Epithelial cell of prostate (primary cell): ENCODE data around the gene GGTLC1.

ENCODE experiments used
- DNase-seq: peaks from one replicate; pipeline ENCODE4 v3.0.0-alpha.2; 2011; ENCODE audit warnings: low read depth, low spot score
- H3K27ac ChIP-seq: fragments of 450-650 bp; 2 replicates; pipeline ENCODE4 v1.5.1; 2017; ENCODE audit warnings: mild to moderate bottlenecking

The GGTLC1 gene

DNA sequence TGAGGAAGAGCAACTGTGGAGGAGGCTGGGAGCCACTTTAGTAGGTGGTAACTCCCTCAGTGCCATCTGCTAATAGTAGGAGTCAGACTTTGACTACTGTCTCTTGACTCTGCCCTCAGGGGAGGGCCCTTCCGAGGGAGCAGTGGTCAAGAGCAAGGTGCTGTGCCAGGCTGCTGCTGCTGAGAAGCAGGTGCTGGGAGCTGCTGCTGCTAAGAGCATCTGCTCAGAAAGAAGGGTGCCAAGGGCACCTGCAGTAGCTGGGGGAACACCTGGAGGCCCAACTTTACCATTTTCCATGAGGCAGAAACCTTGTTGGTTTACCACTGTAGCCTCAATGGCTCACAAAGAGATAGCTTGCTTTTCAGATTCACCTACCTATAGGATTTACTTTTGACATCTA is 18.5 kb downstream of the GGTLC1 start:
- no peak overlapping the region for H3K27ac ChIP-seq
- no peak for DNase-seq

GRCh38 chr20:23967616-23967979 is 21.0 kb downstream of the GGTLC1 start:
- DNase-seq, result no peak
- H3K27ac ChIP-seq, result no peak overlapping the region

DNA sequence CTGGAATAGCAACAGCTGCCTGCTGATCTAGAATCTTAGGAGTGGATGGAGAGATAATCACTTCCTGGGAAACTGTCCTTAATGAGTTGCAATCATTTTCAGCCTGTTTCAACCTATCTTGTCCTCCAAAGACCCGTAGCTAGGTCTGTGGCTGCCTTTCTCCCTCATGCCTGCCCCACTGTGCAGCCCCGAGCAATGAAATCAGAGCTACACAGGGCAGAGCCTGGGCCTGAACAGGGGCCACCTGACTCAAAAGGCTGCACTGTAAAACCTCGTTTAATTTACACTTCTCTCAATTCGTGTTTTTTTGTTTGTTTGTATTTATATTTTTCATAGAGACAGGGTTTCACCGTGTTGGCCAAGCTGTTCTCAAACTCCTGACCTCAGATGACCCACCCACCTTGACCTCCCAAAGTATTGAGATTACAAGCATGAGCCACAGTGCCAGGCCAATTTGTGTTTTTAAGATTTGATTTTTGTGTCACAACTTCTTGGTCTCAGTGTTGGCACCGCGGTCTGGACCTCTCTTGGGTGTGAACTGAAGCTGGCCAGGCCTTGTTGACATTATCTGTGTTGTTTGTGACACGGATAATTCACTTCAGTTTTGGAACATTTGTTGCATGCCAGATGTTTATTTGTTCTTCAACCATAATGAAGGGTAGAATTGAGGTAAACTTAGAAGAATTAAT is 21.5 kb downstream of the GGTLC1 start:
- DNase-seq, result no peak
- H3K27ac ChIP-seq, result no peak overlapping the region

DNA sequence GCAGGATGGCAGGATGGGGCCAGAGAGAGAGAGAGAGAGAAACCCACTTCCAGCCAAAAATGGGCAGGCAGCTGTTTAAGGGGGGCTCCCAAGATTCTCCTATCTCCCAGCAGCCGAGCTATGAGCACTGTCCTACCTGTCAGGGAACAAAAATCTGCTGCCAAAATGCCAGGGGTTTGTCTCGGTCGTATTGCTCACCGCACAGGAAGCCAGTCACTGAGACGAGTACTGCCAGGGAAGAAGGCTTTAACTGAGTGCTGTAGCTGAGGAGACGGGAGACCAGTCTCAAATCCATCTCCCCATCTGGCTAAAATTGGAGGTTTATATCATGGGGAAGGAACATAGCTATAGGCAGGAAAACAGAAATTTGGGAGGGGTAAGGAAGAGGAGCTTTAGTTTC is 22.3 kb downstream of the GGTLC1 start:
- H3K27ac ChIP-seq, result no peak overlapping the region
- no peak for DNase-seq

DNA sequence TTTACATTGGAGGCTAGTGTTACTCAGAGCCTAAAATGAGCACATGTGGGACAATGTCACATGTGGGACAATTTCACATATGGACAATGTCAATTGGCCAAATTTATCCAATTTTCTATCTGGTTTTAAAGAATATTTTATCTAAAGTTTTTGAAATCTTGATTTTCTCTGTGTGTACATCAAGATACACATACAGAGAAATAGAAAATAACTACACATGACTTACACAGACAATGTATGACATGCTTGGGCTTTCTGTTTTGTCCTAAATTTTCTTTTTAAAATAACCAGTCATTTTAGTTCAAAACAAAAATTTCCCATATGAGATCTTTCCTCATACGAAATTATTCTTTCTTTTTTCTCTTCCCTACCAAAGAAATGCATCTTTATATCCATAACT is 24.6 kb downstream of the GGTLC1 start:
- no peak for DNase-seq
- no peak overlapping the region for H3K27ac ChIP-seq

DNA sequence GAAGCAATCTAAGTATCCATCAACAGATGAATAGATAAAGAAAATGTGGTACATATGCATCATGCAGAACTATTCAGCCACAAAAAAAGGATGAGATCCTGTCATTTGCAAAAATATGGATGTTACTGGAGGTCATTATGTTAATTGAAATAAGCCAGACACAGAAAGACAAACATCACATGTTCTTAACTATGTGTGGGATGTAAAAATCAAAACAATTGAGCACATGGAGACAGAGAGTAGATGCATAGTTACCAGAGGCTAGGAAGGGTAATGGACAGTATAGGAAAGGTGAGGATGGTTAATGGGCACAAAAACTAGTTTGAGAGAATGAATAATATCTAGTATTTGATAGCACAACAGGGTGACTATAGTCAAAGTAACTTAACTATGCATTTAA is 26.3 kb downstream of the GGTLC1 start:
- DNase-seq, result no peak

DNA sequence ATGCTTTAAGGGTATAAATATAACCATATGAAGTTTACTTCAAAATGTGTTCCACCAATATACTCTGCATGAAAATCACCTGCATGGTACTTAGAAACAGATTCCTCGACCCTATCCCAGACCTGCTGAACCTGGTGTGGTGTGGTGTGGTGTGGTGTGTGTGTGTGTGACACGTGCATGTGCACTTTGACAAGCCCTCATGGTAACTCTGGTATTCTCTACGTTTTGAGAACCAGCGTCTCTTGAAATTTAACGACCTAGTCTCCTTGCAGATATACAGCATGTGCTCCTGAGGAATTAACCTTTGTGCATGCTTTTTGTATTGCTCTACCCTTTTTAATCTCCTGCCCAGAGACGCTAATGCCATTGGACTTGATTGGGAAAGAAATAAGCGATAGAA is 29.5 kb downstream of the GGTLC1 start:
- no peak overlapping the region for H3K27ac ChIP-seq
- DNase-seq, result no peak

More for the DNA sequence above, 26.3 kb downstream of the GGTLC1 start:
- H3K27ac ChIP-seq, result no peak overlapping the region

GRCh38 chr20:23955896-23956295 is 32.7 kb downstream of the GGTLC1 start:
- H3K27ac ChIP-seq, result no peak overlapping the region
- no peak for DNase-seq

DNA sequence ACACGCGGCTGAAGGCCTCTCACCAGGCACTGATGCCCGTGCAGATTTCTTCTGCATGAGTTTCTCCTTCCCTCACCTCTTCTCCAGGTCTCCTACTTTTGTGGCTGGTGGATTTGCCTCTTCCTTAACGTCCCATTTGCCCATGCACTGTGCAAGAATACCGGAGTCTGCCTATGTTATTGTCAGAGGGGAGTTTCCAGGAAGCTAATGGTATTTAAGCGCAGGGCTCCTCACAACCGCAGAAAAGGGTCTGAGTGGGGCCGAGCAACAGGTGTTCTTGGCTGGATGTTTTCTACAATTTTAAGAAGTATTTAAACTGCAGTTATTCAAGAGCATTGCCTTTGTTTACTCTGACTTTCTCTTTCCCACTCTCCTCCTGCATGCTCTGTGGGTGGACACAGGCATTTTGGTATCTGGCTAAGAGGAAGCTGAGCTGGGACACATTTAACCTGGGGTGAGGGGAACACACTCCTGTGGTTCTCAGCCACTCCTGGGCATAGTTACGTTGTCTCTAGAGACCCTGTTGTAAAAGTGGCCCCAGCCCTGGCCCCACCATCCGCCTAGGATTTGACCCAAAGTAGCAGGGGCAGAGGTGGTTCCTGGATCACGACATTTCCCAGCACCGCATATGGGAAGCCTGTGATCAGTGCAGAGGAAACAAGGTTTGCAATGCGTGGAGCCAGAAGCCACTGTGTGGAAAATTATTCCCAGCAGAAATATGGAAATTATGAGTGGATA is 34.4 kb downstream of the GGTLC1 start:
- DNase-seq, result no peak
- no peak overlapping the region for H3K27ac ChIP-seq

- no peak overlapping the region for H3K27ac ChIP-seq
- DNase-seq, result no peak
These were observed 42.4 kb downstream of the GGTLC1 start for GRCh38 chr20:23946206-23946605.

DNA sequence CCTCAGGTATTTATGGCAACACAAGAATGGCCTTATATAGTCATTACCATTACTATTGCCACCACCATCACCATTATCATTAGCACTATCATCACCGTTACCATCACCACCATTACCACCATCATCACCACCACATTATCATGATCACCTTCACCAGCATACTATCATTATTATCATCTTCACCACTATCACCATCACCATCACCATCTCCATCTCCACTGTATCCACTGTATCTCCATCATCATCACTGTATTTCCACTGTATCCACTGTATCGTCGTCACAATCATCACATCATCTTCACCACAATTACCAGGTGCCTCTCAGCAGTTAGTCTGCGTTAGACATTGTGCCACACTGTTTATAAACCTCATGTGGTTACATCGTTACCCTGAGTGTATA is 45.3 kb downstream of the GGTLC1 start:
- no peak overlapping the region for H3K27ac ChIP-seq

GRCh38 chr20:23939641-23940040 is 48.9 kb downstream of the GGTLC1 start:
- no peak overlapping the region for H3K27ac ChIP-seq
- DNase-seq, result no peak

More for the DNA sequence above, 45.3 kb downstream of the GGTLC1 start:
- no peak for DNase-seq

DNA sequence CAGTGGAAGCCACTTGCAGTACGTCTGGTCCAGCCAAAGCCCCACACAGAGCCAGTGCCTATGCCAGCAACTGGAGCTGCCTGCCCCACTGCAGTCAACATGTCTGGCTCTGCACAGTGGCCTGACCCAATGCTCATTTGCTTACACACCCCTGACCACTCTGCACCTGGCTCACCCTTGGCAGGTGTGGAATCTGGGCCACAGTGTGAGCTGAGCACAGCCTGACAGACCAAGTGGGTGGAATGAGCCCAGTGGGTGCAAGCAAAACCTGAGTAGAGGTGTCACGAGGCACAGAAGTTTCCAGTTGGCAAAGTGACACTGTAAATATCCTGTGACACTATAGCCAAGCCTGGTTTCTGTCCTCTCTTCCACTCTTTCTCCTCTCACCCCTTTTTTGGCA is 49.5 kb downstream of the GGTLC1 start:
- DNase-seq, result no peak
- H3K27ac ChIP-seq, result no peak overlapping the region

DNA sequence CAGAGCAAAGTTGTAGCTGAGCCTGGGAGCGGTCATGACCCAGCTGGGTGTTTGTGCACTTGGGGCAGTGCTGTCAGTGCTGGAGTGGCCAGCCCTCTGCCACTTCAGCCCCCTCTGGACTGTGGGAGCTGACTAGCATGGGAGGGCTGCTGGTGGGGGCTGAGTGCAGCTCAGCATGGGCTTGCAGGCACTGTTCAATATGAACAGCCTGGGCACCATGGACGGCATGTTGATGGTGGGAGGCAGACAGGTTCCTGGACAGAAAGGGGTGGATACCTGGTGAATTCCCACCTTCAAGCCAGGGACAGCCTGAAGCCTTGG is 50.5 kb downstream of the GGTLC1 start:
- H3K27ac ChIP-seq, result no peak overlapping the region
- DNase-seq, result no peak

GRCh38 chr20:23937303-23938117 is 51.1 kb downstream of the GGTLC1 start:
- peak; percentile 14 for DNase-seq
- no peak overlapping the region for H3K27ac ChIP-seq
